Tibial nerve (tissue), 4 donors: ENCODE measurements around the gene HADHA. TPM values are rescaled to one million over a fixed set of nuclear protein-coding genes. Genes with fewer than 3 reads are reported as not detected.
A peak's percentile ranks its signal among the peaks of the same experiment; 100 is the strongest.

Experiments used
- DNase-seq, 2 donors: peaks; one replicate each; pipeline ENCODE4 v3.0.0-alpha.2; 2019; ENCODE audit warnings: low spot score in 2 of 2
- H3K27ac ChIP-seq, 4 donors: fragments of 200-600 bp; sonication (generic) in 3 of 4; one replicate each; pipeline ENCODE4 v1.5.1; 2017 to 2019; ENCODE audit warnings: mild to moderate bottlenecking in 1 of 4
- H3K27me3 ChIP-seq, 2 donors: fragments of 200-600 bp; sonication (generic) in 1 of 2; one replicate each; pipeline versions ENCODE4 v1.5.1 to v1.6.0; 2017 to 2019
- H3K36me3 ChIP-seq, 3 donors: fragments of 200-600 bp; sonication (generic); one replicate each; pipeline ENCODE4 v1.5.1; 2018 to 2019
- H3K4me1 ChIP-seq, 4 donors: fragments of 200-600 bp; sonication (generic) in 3 of 4; one replicate each; pipeline ENCODE4 v1.5.1; 2017 to 2019
- H3K4me3 ChIP-seq, 4 donors: fragments of 200-600 bp; sonication (generic) in 3 of 4; one replicate each; pipeline ENCODE4 v1.5.1; 2017 to 2019; ENCODE audit warnings: mild to moderate bottlenecking in 1 of 4, moderate library complexity in 1 of 4
- H3K9me3 ChIP-seq, 4 donors: fragments of 200-600 bp; sonication (generic) in 3 of 4; one replicate each; pipeline ENCODE4 v1.5.1; 2017 to 2019
- CTCF ChIP-seq, 5 experiments: fragments of 200-600 bp in 3 of 5; fragments of 450-650 bp in 2 of 5; sonication (generic) in 3 of 5; IDR thresholded peaks; one replicate each; pipeline ENCODE4 v1.5.1; 2016 to 2019; ENCODE audit warnings: antibody characterized with exemption in 5 of 5, mild to moderate bottlenecking in 3 of 5, moderate library complexity in 2 of 5
- EP300 ChIP-seq, 2 donors: sonication (generic); formaldehyde crosslinking; IDR thresholded peaks; one replicate each; pipeline ENCODE4 v1.6.1; 2017; ENCODE audit warnings: antibody characterized with exemption in 2 of 2, mild to moderate bottlenecking in 1 of 2
- POLR2A ChIP-seq, 2 donors: fragments of 450-650 bp; IDR thresholded peaks; one replicate each; pipeline ENCODE4 v1.6.1; 2017; ENCODE audit warnings: antibody characterized with exemption in 2 of 2, mild to moderate bottlenecking in 2 of 2, moderate library complexity in 2 of 2
- WGBS, 2 donors: methylation state at CpG; one replicate each; pipeline ENCODE4 v1.1.5; 2018; 5-methylcytosine and 5-hydroxymethylcytosine counted together
- total RNA-seq, 4 donors: library from RNA; depleted of rRNA; stranded (reverse); fragments of >200 nt; gene quantifications; one replicate each; pipeline ENCODE4 v1.1.0, GENCODE V29; 2016

Gene HADHA
- total RNA-seq, 4 donors from 2014 or later, result 91.8 to 115 (median 104) TPM

- peaks cover 0 to 21% (median 10%) of the 10 kb centered on the region in 4 donors for H3K4me1 ChIP-seq
- H3K4me3 ChIP-seq, result peak overlapping the region in 2 of 4 donors; percentile 47 to 56
- no peak for TF ChIP-seq POLR2A (IDR thresholded peaks at IDR 0.05)
- no peak for TF ChIP-seq EP300 (IDR thresholded peaks at IDR 0.05)
- no peak for TF ChIP-seq CTCF (IDR thresholded peaks at IDR 0.05)
- no peaks in the 10 kb centered on the region for H3K36me3 ChIP-seq
- 15 to 25% methylated on average over 1 to 10 of the region's 12 CpGs for WGBS, 2 donors
- peaks cover 0 to 32% of the 10 kb centered on the region in 2 donors for H3K27me3 ChIP-seq
- DNase-seq, result no peak
- no peak overlapping the region for H3K27ac ChIP-seq
- H3K9me3 ChIP-seq, result no peaks in the 10 kb centered on the region
Measured at GRCh38 chr2:26179446-26179913, 65.0 kb downstream of the HADHA start.

- peaks cover 0 to 38% of the 10 kb centered on the region in 2 donors for H3K27me3 ChIP-seq
- H3K27ac ChIP-seq, result peak overlapping the region in 1 of 4 donors; percentile 12
- DNase-seq, result peak in 1 of 2 donors; percentile 19
- 3 to 8% methylated on average over 10 to 47 of the region's 48 CpGs for WGBS, 2 donors
- no peaks in the 10 kb centered on the region for H3K36me3 ChIP-seq
- H3K9me3 ChIP-seq, result no peaks in the 10 kb centered on the region
- H3K4me3 ChIP-seq, result peak overlapping the region; percentile 18 to 56 (median 43)
- TF ChIP-seq POLR2A (IDR thresholded peaks at IDR 0.05) (no peak), EP300 (IDR thresholded peaks at IDR 0.05) (no peak), CTCF (IDR thresholded peaks at IDR 0.05) (no peak)
- H3K4me1 ChIP-seq, result peaks cover 0 to 20% (median 11%) of the 10 kb centered on the region in 4 donors
Measured at GRCh38 chr2:26178746-26179436, 65.5 kb downstream of the HADHA start.

GRCh38 chr2:26178246-26178645, 66.2 kb downstream of the HADHA start:
- H3K27me3 ChIP-seq, result peaks cover 0 to 45% of the 10 kb centered on the region in 2 donors
- H3K27ac ChIP-seq, result no peak overlapping the region
- TF ChIP-seq EP300 (IDR thresholded peaks at IDR 0.05) (no peak), CTCF (IDR thresholded peaks at IDR 0.05) (no peak), POLR2A (IDR thresholded peaks at IDR 0.05) (no peak)
- peaks cover 0 to 26% (median 17%) of the 10 kb centered on the region in 4 donors for H3K4me1 ChIP-seq
- 99% methylated on average over 3 of the region's 3 CpGs for WGBS, 2 donors
- peak overlapping the region in 3 of 4 donors; percentile 39 to 56 (median 47) for H3K4me3 ChIP-seq
- no peaks in the 10 kb centered on the region for H3K9me3 ChIP-seq
- no peaks in the 10 kb centered on the region for H3K36me3 ChIP-seq
- DNase-seq, result no peak

GRCh38 chr2:26177122-26177521, 67.3 kb downstream of the HADHA start:
- TF ChIP-seq EP300 (IDR thresholded peaks at IDR 0.05) (no peak), CTCF (IDR thresholded peaks at IDR 0.05) (no peak), POLR2A (IDR thresholded peaks at IDR 0.05) (no peak)
- no peak overlapping the region for H3K4me3 ChIP-seq
- H3K27ac ChIP-seq, result no peak overlapping the region
- H3K9me3 ChIP-seq, result no peaks in the 10 kb centered on the region
- no peak for DNase-seq
- WGBS, 2 donors, result 87 to 90% methylated on average over 7 of the region's 7 CpGs
- no peaks in the 10 kb centered on the region for H3K36me3 ChIP-seq
- H3K4me1 ChIP-seq, result peaks cover 0 to 34% (median 20%) of the 10 kb centered on the region in 4 donors
- H3K27me3 ChIP-seq, result peaks cover 0 to 52% of the 10 kb centered on the region in 2 donors

GRCh38 chr2:26176279-26176615, 68.2 kb downstream of the HADHA start:
- H3K36me3 ChIP-seq, result no peaks in the 10 kb centered on the region
- H3K27me3 ChIP-seq, result peaks cover 0 to 61% of the 10 kb centered on the region in 2 donors
- TF ChIP-seq CTCF (IDR thresholded peaks at IDR 0.05), result no peak
- no peak for TF ChIP-seq POLR2A (IDR thresholded peaks at IDR 0.05)
- TF ChIP-seq EP300 (IDR thresholded peaks at IDR 0.05), result no peak
- no peak overlapping the region for H3K4me3 ChIP-seq
- H3K4me1 ChIP-seq, result peaks cover 0 to 36% (median 20%) of the 10 kb centered on the region in 4 donors
- H3K9me3 ChIP-seq, result no peaks in the 10 kb centered on the region
- DNase-seq, result no peak
- H3K27ac ChIP-seq, result no peak overlapping the region
- 74 to 84% methylated on average over 11 of the region's 11 CpGs for WGBS, 2 donors
